ENCODE measurements around the gene FBN2. TPM values are rescaled to one million over a fixed set of nuclear protein-coding genes. Genes with fewer than 3 reads are reported as not detected.
A peak's percentile ranks its signal among the peaks of the same experiment; 100 is the strongest.
"Not testable (repeated sequence)": the region's sequence is repeated elsewhere in the genome, so short reads cannot be mapped to it uniquely, and the experiment has no call there.

The FBN2 gene
- polyA plus RNA-seq, 1 experiment = 157 TPM

DNA sequence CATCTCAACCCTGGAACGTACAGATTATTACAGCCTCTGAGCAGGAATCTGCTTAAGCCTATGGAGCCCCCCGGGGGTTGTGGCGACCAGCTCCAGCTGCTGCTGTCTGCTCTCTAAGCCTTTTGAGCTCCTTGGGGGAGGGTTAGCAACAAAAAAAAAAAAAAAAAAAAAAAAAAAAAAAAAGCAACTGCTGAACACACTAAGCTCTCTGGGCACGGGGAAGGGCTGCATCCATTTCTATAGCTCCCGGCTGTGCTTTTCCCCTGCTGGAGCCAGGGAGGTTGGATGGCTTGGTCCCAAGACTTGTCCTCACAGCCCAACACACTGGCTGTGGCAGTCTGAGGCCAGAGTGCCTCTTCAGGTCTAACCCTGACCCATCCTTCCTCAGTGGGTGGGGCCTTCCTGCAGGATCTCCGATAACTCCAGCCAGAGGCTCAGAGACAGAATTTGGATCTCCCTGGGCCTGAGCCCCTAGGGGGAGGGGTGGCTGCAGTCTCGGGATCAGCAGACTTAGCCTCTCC, 82.1 kb downstream of the FBN2 start:
- CTCF ChIA-PET = interaction anchor here (1.3 kb wide), 1 partner anchor 27 kb away, joined by 4 read pairs; no protein-coding TSS in a partner anchor

DNA sequence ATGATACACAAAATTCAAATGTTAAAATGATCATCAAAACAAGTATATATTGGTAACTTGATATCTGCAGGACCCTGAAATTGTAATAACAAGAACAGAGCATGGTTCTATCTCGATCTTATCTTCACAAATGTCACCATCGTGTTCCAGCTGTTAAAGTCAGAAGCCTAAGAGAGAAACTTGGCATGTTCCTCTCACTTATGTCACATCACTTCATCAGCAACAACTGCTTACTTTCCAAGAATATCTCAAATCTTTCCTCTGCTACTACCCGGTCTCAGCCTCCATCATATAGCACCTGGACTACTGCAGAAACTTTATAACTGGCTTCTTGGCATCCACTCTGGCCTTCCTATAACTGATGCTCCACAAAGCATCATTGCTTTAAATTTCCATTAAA, 84.9 kb downstream of the FBN2 start:
- Histone ChIP-seq H3K4me3 (ENCODE audit: low read depth, low read length) (no peak overlapping the region), H3K36me3 (ENCODE audit: control insufficient read depth, insufficient read depth, low read length) (no peaks in the 10 kb centered on the region), H3K27me3 (ENCODE audit: control insufficient read depth, insufficient read depth, low read length) (no peaks in the 10 kb centered on the region)
- DNase-seq (ENCODE audit: low read depth) = no peak
- TF ChIP-seq, protein P1, sequence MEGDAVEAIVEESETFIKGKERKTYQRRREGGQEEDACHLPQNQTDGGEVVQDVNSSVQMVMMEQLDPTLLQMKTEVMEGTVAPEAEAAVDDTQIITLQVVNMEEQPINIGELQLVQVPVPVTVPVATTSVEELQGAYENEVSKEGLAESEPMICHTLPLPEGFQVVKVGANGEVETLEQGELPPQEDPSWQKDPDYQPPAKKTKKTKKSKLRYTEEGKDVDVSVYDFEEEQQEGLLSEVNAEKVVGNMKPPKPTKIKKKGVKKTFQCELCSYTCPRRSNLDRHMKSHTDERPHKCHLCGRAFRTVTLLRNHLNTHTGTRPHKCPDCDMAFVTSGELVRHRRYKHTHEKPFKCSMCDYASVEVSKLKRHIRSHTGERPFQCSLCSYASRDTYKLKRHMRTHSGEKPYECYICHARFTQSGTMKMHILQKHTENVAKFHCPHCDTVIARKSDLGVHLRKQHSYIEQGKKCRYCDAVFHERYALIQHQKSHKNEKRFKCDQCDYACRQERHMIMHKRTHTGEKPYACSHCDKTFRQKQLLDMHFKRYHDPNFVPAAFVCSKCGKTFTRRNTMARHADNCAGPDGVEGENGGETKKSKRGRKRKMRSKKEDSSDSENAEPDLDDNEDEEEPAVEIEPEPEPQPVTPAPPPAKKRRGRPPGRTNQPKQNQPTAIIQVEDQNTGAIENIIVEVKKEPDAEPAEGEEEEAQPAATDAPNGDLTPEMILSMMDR (IDR thresholded peaks at IDR 0.05; ENCODE audit: insufficient read depth, low read depth, low read length) = no peak
- CTCF ChIA-PET = no interaction called here
- POLR2A ChIA-PET = no interaction called here

More for the DNA sequence above, 82.1 kb downstream of the FBN2 start:
- no peak for DNase-seq (ENCODE audit: low read depth)
- no peak overlapping the region for H3K4me3 ChIP-seq (ENCODE audit: low read depth, low read length)
- no peaks in the 10 kb centered on the region for H3K27me3 ChIP-seq (ENCODE audit: control insufficient read depth, insufficient read depth, low read length)
- TF ChIP-seq, protein P1 (IDR thresholded peaks at IDR 0.05; ENCODE audit: insufficient read depth, low read depth, low read length) = no peak
- POLR2A ChIA-PET = no interaction called here
- no peaks in the 10 kb centered on the region for H3K36me3 ChIP-seq (ENCODE audit: control insufficient read depth, insufficient read depth, low read length)

DNA sequence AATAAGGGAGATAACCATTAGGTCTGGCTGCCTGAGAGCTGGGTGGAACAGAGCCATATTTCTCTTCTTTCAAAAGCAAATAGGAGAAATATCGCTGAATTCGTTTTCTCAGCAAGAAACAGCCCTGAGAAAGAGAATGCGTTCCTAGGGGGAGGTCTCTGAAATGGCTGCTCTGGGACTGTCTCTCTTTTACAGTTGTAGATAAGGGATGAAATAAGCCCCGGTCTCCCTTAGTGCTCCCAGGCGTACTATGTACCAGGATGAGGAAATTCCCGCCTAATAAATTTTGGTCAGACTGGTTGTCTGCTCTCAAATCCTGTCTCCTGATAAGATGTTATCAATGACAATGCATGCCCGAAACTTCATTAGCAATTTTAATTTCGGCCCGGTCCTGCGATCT, 90.8 kb downstream of the FBN2 start:
- DNase-seq (ENCODE audit: low read depth); H3K36me3 ChIP-seq (ENCODE audit: control insufficient read depth, insufficient read depth, low read length); POLR2A ChIA-PET; H3K4me3 ChIP-seq (ENCODE audit: low read depth, low read length); H3K27me3 ChIP-seq (ENCODE audit: control insufficient read depth, insufficient read depth, low read length): not testable (repeated sequence)
- CTCF ChIA-PET = interaction anchor here (0.7 kb wide), 1 partner anchor 474 kb away, joined by 3 read pairs; no protein-coding TSS in a partner anchor

DNA sequence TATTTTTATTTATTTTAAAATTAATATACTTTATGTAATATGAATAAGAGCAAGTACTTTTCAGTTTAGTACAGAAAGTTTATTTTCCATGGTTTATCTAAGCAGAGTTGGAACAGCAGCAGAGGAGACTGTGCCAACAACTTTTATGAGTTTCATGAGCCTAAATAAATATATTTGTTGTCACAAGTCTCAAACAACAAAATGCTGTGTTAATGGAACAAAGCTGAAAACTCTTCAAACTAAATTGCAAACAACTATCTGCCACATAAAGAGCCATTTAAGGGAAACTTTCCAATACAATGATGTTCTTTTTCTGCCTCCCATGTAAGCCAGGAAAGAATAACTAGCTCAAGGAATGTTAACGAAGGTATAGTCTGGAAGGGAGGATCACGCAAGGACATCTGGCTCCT, 96.1 kb downstream of the FBN2 start:
- no peak for DNase-seq (ENCODE audit: low read depth)
- Histone ChIP-seq H3K4me3 (ENCODE audit: low read depth, low read length) (no peak overlapping the region), H3K36me3 (ENCODE audit: control insufficient read depth, insufficient read depth, low read length) (no peaks in the 10 kb centered on the region), H3K27me3 (ENCODE audit: control insufficient read depth, insufficient read depth, low read length) (no peaks in the 10 kb centered on the region)
- TF ChIP-seq, protein P1 (IDR thresholded peaks at IDR 0.05; ENCODE audit: insufficient read depth, low read depth, low read length) = no peak
- POLR2A ChIA-PET = no interaction called here
- CTCF ChIA-PET = no interaction called here

DNA sequence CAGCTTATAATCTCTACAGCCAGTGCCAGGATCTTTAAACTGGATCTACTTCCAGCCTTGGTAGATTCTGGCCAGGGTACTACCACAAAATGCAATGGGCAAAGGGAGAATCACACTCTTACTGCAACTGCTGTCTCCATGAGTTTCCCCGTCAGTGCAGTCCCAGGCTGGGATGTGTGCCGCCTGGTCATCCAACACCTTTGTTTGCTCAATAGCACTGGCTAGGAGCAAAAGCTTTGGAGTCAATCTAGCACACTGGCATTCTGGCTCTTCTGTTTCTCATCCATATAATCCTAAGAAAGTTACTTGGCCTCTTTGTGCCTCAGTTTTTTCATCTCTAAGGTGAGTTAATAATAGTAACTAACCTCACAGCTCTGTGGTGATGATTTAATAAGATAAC, 96.9 kb downstream of the FBN2 start:
- H3K36me3 ChIP-seq (ENCODE audit: control insufficient read depth, insufficient read depth, low read length) = no peaks in the 10 kb centered on the region
- TF ChIP-seq, protein P1 (IDR thresholded peaks at IDR 0.05; ENCODE audit: insufficient read depth, low read depth, low read length) = no peak
- no peak for DNase-seq (ENCODE audit: low read depth)
- H3K4me3 ChIP-seq (ENCODE audit: low read depth, low read length) = no peak overlapping the region
- H3K27me3 ChIP-seq (ENCODE audit: control insufficient read depth, insufficient read depth, low read length) = no peaks in the 10 kb centered on the region
- ChIA-PET CTCF (interaction anchor here (0.5 to 0.8 kb wide), 2 partner anchors 13 to 14 kb away, joined by 3 read pairs; no protein-coding TSS in a partner anchor), POLR2A (no interaction called here)

DNA sequence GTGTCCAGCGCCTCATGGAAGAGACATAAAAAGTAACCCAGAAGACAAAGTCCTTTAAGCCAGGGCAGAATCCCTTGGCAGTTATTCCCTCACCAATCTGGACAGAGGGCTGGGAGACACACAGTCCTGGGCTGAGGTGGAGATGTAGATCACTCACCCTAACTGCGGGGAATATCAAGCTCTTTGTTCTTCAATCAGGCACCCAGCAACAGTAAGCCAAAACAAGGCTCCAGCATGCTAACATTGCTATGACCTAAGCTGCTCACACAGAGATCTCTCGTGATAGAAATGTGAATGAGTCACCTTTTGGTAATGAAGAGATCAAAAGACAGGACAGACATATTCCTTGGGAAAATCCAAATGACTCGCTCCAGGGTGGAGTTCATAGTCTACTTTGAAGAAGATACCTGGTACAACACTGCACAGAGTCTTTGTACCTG, 101.3 kb downstream of the FBN2 start:
- ChIA-PET POLR2A (no interaction called here), CTCF (no interaction called here)
- peak; percentile 35 for DNase-seq (ENCODE audit: low read depth)
- TF ChIP-seq, protein P1 (IDR thresholded peaks at IDR 0.05; ENCODE audit: insufficient read depth, low read depth, low read length) = no peak
- Histone ChIP-seq H3K36me3 (ENCODE audit: control insufficient read depth, insufficient read depth, low read length) (no peaks in the 10 kb centered on the region), H3K4me3 (ENCODE audit: low read depth, low read length) (no peak overlapping the region), H3K27me3 (ENCODE audit: control insufficient read depth, insufficient read depth, low read length) (no peaks in the 10 kb centered on the region)
